ENCODE measurements around the gene SEL1L3. TPM values are rescaled to one million over a fixed set of nuclear protein-coding genes. Genes with fewer than 3 reads are reported as not detected.

Gene SEL1L3
- total RNA-seq, 1 experiment from 2014 or later, result 31.9 TPM

GRCh38 chr4:25904748-25905082 lies 41.9 kb upstream of the SEL1L3 start:
- no peaks in the 10 kb centered on the region for H3K27me3 ChIP-seq (ENCODE audit: low read length)
- DNase-seq, result no peak
- TF ChIP-seq EZH2 (IDR thresholded peaks at IDR 0.05; ENCODE audit: low read length, unreplicated experiment) (no peak), CTCF (conservative IDR thresholded peaks at IDR 0.05; ENCODE audit: low read depth, low read length) (no peak), EZH2phosphoT487 (IDR thresholded peaks at IDR 0.05; ENCODE audit: borderline replicate concordance, low read length) (no peak)
- no TSS peak for BruUV-seq (replicated peaks)
- H3K4me1 ChIP-seq (ENCODE audit: insufficient read depth, low read length), result peaks cover 14% of the 10 kb centered on the region
- no peak for ATAC-seq
- H4K20me1 ChIP-seq (ENCODE audit: low read length), result no peaks in the 10 kb centered on the region
- H3K36me3 ChIP-seq (ENCODE audit: low read depth, low read length), result no peaks in the 10 kb centered on the region
- no peaks in the 10 kb centered on the region for H3F3A ChIP-seq (ENCODE audit: low read length, unreplicated experiment)
- no peak overlapping the region for H2AFZ ChIP-seq (ENCODE audit: low read length)
- no peaks in the 10 kb centered on the region for H3K9me3 ChIP-seq (ENCODE audit: low read length)
- ChIA-PET POLR2A (ENCODE audit: unreplicated experiment) (no interaction called here), CTCF (no interaction called here)
- no peaks in the 10 kb centered on the region for H3K9me2 ChIP-seq (replicated peaks; ENCODE audit: low read length)
- H3K4me3 ChIP-seq (ENCODE audit: low read length), result no peak overlapping the region
- H3K79me2 ChIP-seq (ENCODE audit: low read length), result no peaks in the 10 kb centered on the region
- no peak overlapping the region for H3K27ac ChIP-seq (ENCODE audit: low read length)
- intact Hi-C loops (cut with micrococcal nuclease), result no loop called here
- no peak overlapping the region for H3K4me2 ChIP-seq (ENCODE audit: low read length)
- no peak overlapping the region for H3K9ac ChIP-seq (ENCODE audit: low read length)

GRCh38 chr4:25903900-25904747 lies 41.3 kb upstream of the SEL1L3 start:
- DNase-seq, result no peak
- TF ChIP-seq CTCF (conservative IDR thresholded peaks at IDR 0.05; ENCODE audit: low read depth, low read length) (no peak), EZH2phosphoT487 (IDR thresholded peaks at IDR 0.05; ENCODE audit: borderline replicate concordance, low read length) (no peak), EZH2 (IDR thresholded peaks at IDR 0.05; ENCODE audit: low read length, unreplicated experiment) (no peak)

GRCh38 chr4:25901030-25901430 lies 38.2 kb upstream of the SEL1L3 start:
- H3K27me3 ChIP-seq (ENCODE audit: low read length), result no peaks in the 10 kb centered on the region
- CTCF ChIA-PET, result no interaction called here
- H3K79me2 ChIP-seq (ENCODE audit: low read length), result no peaks in the 10 kb centered on the region
- no peak overlapping the region for H2AFZ ChIP-seq (ENCODE audit: low read length)
- POLR2A ChIA-PET (ENCODE audit: unreplicated experiment), result no interaction called here
- no peaks in the 10 kb centered on the region for H3K9me3 ChIP-seq (ENCODE audit: low read length)
- no peak for TF ChIP-seq CTCF (conservative IDR thresholded peaks at IDR 0.05; ENCODE audit: low read depth, low read length)
- TF ChIP-seq EZH2phosphoT487 (IDR thresholded peaks at IDR 0.05; ENCODE audit: borderline replicate concordance, low read length), result no peak
- TF ChIP-seq EZH2 (IDR thresholded peaks at IDR 0.05; ENCODE audit: low read length, unreplicated experiment), result no peak
- intact Hi-C loops (cut with micrococcal nuclease), result no loop called here
- H3K4me1 ChIP-seq (ENCODE audit: insufficient read depth, low read length), result peaks cover 6% of the 10 kb centered on the region; the same call in 1 of the 2 replicates
- BruUV-seq (replicated peaks), result no TSS peak
- no peak for ATAC-seq
- no peak overlapping the region for H3K4me3 ChIP-seq (ENCODE audit: low read length)
- no peak for DNase-seq
- H3K9me2 ChIP-seq (replicated peaks; ENCODE audit: low read length), result no peaks in the 10 kb centered on the region
- peak overlapping the region; percentile 22; the same call in 1 of the 2 replicates for H3K27ac ChIP-seq (ENCODE audit: low read length)
- H4K20me1 ChIP-seq (ENCODE audit: low read length), result no peaks in the 10 kb centered on the region
- no peak overlapping the region for H3K9ac ChIP-seq (ENCODE audit: low read length)
- H3K4me2 ChIP-seq (ENCODE audit: low read length), result no peak overlapping the region
- no peaks in the 10 kb centered on the region for H3F3A ChIP-seq (ENCODE audit: low read length, unreplicated experiment)
- H3K36me3 ChIP-seq (ENCODE audit: low read depth, low read length), result no peaks in the 10 kb centered on the region

More at GRCh38 chr4:25903900-25904747, 41.3 kb upstream of the SEL1L3 start:
- no peaks in the 10 kb centered on the region for H3K9me3 ChIP-seq (ENCODE audit: low read length)
- H3K79me2 ChIP-seq (ENCODE audit: low read length), result no peaks in the 10 kb centered on the region
- H4K20me1 ChIP-seq (ENCODE audit: low read length), result no peaks in the 10 kb centered on the region
- intact Hi-C loops (cut with micrococcal nuclease), result no loop called here
- H3F3A ChIP-seq (ENCODE audit: low read length, unreplicated experiment), result no peaks in the 10 kb centered on the region
- H3K27ac ChIP-seq (ENCODE audit: low read length), result no peak overlapping the region
- ChIA-PET POLR2A (ENCODE audit: unreplicated experiment) (no interaction called here), CTCF (no interaction called here)
- H3K9me2 ChIP-seq (replicated peaks; ENCODE audit: low read length), result no peaks in the 10 kb centered on the region
- no peak overlapping the region for H3K9ac ChIP-seq (ENCODE audit: low read length)
- H3K36me3 ChIP-seq (ENCODE audit: low read depth, low read length), result no peaks in the 10 kb centered on the region
- H3K4me2 ChIP-seq (ENCODE audit: low read length), result no peak overlapping the region
- BruUV-seq (replicated peaks), result no TSS peak
- no peak overlapping the region for H2AFZ ChIP-seq (ENCODE audit: low read length)
- no peak overlapping the region for H3K4me3 ChIP-seq (ENCODE audit: low read length)
- H3K4me1 ChIP-seq (ENCODE audit: insufficient read depth, low read length), result peaks cover 14% of the 10 kb centered on the region
- ATAC-seq, result no peak
- H3K27me3 ChIP-seq (ENCODE audit: low read length), result no peaks in the 10 kb centered on the region

Data from PC-3 (cell line).